Astrocyte (in vitro differentiated cells and primary cell): ENCODE data around the gene ATG13.

Experiments used
- EZH2 ChIP-seq: IDR thresholded peaks from 2 replicates; pipeline ENCODE4 v1.6.1; 2012; ENCODE audit warnings: mild to moderate bottlenecking, low read length, inconsistent platforms; ENCODE audit not compliant: insufficient read depth
- TF ChIP-seq, protein P1 (sequence below): IDR thresholded peaks from 2 replicates; pipeline ENCODE4 v1.5.1; 2011; ENCODE audit warnings: low read depth, mild to moderate bottlenecking, inconsistent platforms, low read length, moderate library complexity; ENCODE audit not compliant: insufficient read depth

DNA sequence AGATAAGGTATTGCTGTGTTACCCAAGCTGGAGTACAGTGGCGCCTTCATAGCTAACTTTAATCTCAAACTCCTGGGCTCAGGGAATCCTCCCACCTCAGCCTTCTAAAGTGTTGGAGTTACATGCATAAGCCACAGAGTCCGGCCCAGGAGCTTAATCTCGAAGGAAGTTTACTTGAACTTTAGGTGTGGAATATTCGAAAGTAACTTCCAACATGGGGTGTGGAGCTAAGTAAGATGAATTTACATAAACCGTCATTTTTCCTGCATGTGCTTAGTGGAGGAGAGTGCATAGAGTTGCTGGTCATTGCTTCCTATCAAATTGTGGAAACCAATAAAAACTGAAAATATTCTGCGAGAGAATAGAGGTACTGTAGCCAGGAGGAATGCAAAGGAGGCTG is 1.5 kb downstream of the ATG13 start:
- TF ChIP-seq, protein P1, sequence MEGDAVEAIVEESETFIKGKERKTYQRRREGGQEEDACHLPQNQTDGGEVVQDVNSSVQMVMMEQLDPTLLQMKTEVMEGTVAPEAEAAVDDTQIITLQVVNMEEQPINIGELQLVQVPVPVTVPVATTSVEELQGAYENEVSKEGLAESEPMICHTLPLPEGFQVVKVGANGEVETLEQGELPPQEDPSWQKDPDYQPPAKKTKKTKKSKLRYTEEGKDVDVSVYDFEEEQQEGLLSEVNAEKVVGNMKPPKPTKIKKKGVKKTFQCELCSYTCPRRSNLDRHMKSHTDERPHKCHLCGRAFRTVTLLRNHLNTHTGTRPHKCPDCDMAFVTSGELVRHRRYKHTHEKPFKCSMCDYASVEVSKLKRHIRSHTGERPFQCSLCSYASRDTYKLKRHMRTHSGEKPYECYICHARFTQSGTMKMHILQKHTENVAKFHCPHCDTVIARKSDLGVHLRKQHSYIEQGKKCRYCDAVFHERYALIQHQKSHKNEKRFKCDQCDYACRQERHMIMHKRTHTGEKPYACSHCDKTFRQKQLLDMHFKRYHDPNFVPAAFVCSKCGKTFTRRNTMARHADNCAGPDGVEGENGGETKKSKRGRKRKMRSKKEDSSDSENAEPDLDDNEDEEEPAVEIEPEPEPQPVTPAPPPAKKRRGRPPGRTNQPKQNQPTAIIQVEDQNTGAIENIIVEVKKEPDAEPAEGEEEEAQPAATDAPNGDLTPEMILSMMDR: no peak
- TF ChIP-seq EZH2: no peak
